Measurements from ENCODE around the gene PHLDB2. TPM values are rescaled to one million over a fixed set of nuclear protein-coding genes. Genes with fewer than 3 reads are reported as not detected.

PHLDB2 gene
- total and polyA plus RNA-seq, 3 experiments from 2014 or later: 1.9 to 8.1 (median 2.2) TPM

DNA sequence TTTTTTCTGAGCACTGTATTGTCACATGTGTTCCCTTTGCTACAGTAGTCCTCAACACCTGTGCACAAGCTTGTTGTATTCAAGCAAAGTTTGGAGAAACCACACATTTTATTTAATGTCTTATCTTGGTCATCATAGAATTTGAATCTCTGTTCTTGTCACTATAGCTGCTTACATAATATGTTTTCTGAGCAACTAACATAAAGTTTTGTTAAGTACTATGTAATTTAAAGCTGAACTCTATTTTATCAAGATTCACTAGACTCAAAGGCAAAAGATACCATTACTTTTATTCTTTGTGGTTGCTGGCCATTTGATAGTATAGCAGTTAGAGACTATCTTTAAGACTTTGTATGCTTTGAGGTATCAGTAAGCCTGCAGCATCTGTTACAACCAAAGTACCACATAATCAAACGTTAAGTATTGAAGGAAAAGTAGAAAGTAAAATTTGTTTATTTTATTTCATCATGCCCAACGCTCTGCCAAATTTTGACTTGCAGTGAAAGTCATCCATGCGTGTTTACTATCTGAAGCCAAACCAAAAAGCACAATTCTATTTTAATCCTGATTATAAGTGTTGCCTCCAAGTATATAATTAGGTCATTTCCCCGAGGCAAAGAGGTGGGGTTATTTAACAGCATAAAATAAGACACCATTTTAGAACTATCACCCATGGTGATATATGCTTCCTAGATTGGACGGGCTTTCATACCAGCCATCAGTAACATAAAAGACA lies 109.4 kb downstream of the PHLDB2 start:
- Histone ChIP-seq H3K4me3 (ENCODE audit: low read length) (no peak overlapping the region), H3K27ac (ENCODE audit: low read depth, low read length) (no peak overlapping the region), H3K27me3 (ENCODE audit: insufficient read depth, low read length, poor library complexity, severe bottlenecking) (no peaks in the 10 kb centered on the region), H3K4me1 (ENCODE audit: insufficient read depth, low read length) (peaks cover 3% of the 10 kb centered on the region), H3K36me3 (ENCODE audit: insufficient read depth, low read length) (no peaks in the 10 kb centered on the region), H3K9me3 (ENCODE audit: low read length) (no peaks in the 10 kb centered on the region)
- ChIA-PET CTCF (interaction anchor here (0.7 to 12.0 kb wide), 16 partner anchors 9 to 301 kb away, joined by 3 to 190 read pairs (median 6); partner anchors contain the start of gene ABHD10), POLR2A (interaction anchor here (1.2 kb wide), 1 partner anchor 11 kb away, joined by 5 read pairs; the partner anchor contains the start of gene ABHD10)
- no peak overlapping the region for H3K27ac Mint-ChIP-seq
- H3K4me3 Mint-ChIP-seq: no peak overlapping the region
- no peaks in the 10 kb centered on the region for H3K27me3 Mint-ChIP-seq
- H3K36me3 Mint-ChIP-seq: peaks cover 0 to 4% (median 3%) of the 10 kb centered on the region in 3 donors
- no peaks in the 10 kb centered on the region for H3K9me3 Mint-ChIP-seq
- H3K4me1 Mint-ChIP-seq: peaks cover 3 to 9% (median 4%) of the 10 kb centered on the region in 3 donors
- no peak for DNase-seq

DNA sequence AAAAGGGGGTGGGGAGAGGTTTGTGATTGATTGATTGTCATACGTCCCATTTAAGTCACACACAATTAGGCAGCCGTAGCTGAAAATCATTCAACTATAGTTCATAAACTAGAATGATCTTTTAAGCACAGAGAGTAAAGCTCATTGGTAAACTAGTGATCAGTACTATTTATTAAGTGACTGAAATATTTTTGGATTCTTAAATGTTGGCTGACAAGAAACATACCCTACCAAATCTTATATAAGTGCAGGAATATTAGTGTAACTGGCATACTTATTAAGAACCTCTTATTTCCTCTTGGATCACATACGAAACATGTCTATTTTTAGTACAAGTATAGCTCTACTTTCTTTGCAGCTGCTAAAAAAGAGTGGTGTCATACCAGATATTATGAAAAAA lies 111.3 kb downstream of the PHLDB2 start:
- Histone ChIP-seq H3K27ac (ENCODE audit: low read depth, low read length) (no peak overlapping the region), H3K4me1 (ENCODE audit: insufficient read depth, low read length) (peaks cover 3% of the 10 kb centered on the region), H3K9me3 (ENCODE audit: low read length) (no peaks in the 10 kb centered on the region), H3K4me3 (ENCODE audit: low read length) (no peak overlapping the region), H3K27me3 (ENCODE audit: insufficient read depth, low read length, poor library complexity, severe bottlenecking) (no peaks in the 10 kb centered on the region), H3K36me3 (ENCODE audit: insufficient read depth, low read length) (no peaks in the 10 kb centered on the region)
- POLR2A ChIA-PET: interaction anchor here (0.9 kb wide), 1 partner anchor 8 kb away, joined by 3 read pairs; the partner anchor contains the start of gene ABHD10
- DNase-seq: no peak
- H3K4me3 Mint-ChIP-seq: no peak overlapping the region
- CTCF ChIA-PET: interaction anchor here (1.5 to 12.0 kb wide), 5 partner anchors 7 to 301 kb away, joined by 3 to 190 read pairs (median 9); partner anchors contain the start of gene ABHD10
- peaks cover 3 to 9% (median 4%) of the 10 kb centered on the region in 3 donors for H3K4me1 Mint-ChIP-seq
- no peaks in the 10 kb centered on the region for H3K9me3 Mint-ChIP-seq
- peaks cover 0 to 7% (median 4%) of the 10 kb centered on the region in 3 donors for H3K36me3 Mint-ChIP-seq
- H3K27ac Mint-ChIP-seq: no peak overlapping the region
- no peaks in the 10 kb centered on the region for H3K27me3 Mint-ChIP-seq

DNA sequence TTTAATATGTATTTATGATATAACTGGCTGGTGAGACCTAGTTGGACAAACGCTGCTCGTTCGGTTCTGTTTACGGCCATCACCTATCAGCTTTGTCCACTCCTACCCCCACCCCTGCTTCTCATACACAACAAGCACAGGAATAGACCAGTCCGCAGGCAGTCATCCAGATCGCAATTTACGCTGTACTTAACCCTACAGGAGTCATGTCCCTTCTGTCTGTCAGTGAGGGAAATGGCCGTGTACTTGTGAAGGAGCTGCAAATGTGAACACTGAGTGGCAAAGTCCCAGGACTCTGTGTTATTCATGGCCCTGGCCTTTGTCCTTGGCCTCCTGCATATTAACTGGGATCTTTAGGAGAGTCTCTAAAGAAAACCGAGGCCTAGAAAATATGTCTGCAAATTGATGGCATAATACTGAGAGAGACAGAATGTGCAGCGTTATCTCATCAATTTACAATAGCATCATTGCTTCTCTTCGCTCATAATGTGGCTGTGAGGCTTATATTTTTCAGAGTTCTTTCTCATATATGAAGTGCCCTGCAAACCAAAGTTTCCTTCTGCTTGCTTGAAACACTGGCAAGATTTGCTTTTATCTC lies 112.6 kb downstream of the PHLDB2 start:
- Histone ChIP-seq H3K4me3 (ENCODE audit: low read length) (no peak overlapping the region), H3K4me1 (ENCODE audit: insufficient read depth, low read length) (peaks cover 3% of the 10 kb centered on the region), H3K27ac (ENCODE audit: low read depth, low read length) (no peak overlapping the region), H3K9me3 (ENCODE audit: low read length) (no peaks in the 10 kb centered on the region), H3K27me3 (ENCODE audit: insufficient read depth, low read length, poor library complexity, severe bottlenecking) (no peaks in the 10 kb centered on the region), H3K36me3 (ENCODE audit: insufficient read depth, low read length) (no peaks in the 10 kb centered on the region)
- Mint-ChIP-seq H3K36me3 (peaks cover 0 to 7% (median 4%) of the 10 kb centered on the region in 3 donors), H3K4me3 (no peak overlapping the region), H3K9me3 (no peaks in the 10 kb centered on the region), H3K4me1 (peaks cover 3 to 9% (median 4%) of the 10 kb centered on the region in 3 donors), H3K27ac (no peak overlapping the region), H3K27me3 (no peaks in the 10 kb centered on the region)
- DNase-seq: no peak
- POLR2A ChIA-PET: no interaction called here
- CTCF ChIA-PET: interaction anchor here (2.4 to 12.0 kb wide), 2 partner anchors 42 to 255 kb away, joined by 6 to 190 read pairs; no protein-coding TSS in a partner anchor

DNA sequence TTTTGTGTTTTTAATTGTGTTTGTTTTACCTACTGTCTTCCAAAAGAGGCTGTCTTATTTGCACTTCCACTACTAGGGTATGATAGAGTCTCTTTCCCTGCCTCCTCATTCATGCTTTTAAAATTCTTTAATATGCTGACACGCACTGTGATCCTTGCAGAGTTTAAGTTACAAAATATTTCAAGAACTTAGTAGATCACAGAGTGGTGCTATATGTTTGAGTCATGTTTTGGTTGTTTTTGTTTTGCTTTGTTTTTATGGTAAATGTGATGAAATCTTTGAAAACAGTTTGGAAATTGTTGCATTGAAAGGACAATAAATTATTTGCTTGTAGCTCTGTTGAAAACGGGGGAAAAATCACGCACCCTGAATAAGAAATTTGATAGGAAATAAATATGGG lies 113.8 kb downstream of the PHLDB2 start:
- H3K4me1 Mint-ChIP-seq: no peaks in the 10 kb centered on the region
- no peaks in the 10 kb centered on the region for H3K9me3 Mint-ChIP-seq
- Histone ChIP-seq H3K9me3 (ENCODE audit: low read length) (no peaks in the 10 kb centered on the region), H3K36me3 (ENCODE audit: insufficient read depth, low read length) (no peaks in the 10 kb centered on the region), H3K27ac (ENCODE audit: low read depth, low read length) (no peak overlapping the region), H3K4me3 (ENCODE audit: low read length) (no peak overlapping the region), H3K27me3 (ENCODE audit: insufficient read depth, low read length, poor library complexity, severe bottlenecking) (no peaks in the 10 kb centered on the region), H3K4me1 (ENCODE audit: insufficient read depth, low read length) (no peaks in the 10 kb centered on the region)
- no peak for DNase-seq
- CTCF ChIA-PET: interaction anchor here (0.9 to 12.0 kb wide), 2 partner anchors 30 to 256 kb away, joined by 3 to 190 read pairs; no protein-coding TSS in a partner anchor
- H3K27ac Mint-ChIP-seq: no peak overlapping the region
- no peaks in the 10 kb centered on the region for H3K27me3 Mint-ChIP-seq
- POLR2A ChIA-PET: no interaction called here
- H3K4me3 Mint-ChIP-seq: no peak overlapping the region
- H3K36me3 Mint-ChIP-seq: peaks cover 0 to 7% (median 2%) of the 10 kb centered on the region in 3 donors

DNA sequence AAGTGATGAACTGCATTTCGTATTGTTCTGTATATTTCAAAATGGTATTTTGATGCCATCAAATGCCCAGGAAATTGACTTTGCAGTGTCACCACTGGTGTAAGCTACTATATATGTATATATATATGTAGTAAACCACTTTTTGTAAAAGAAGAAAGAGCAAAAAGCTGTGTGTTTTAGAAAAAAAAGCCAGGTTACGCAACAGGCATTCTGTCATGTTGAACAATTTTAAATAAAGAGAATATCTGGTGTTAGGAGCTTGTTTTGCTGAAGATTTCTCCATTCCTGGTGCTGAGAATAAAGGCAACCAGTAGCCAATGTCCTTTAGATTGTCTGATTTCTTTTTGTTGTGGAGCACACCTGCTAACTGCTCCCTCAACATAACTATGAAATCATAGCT lies 116.1 kb downstream of the PHLDB2 start:
- no peak overlapping the region for H3K27ac ChIP-seq (ENCODE audit: low read depth, low read length)
- Mint-ChIP-seq H3K4me1 (peaks cover 13 to 15% (median 13%) of the 10 kb centered on the region in 3 donors), H3K27me3 (peaks cover 0 to 2% of the 10 kb centered on the region in 2 donors), H3K9me3 (no peaks in the 10 kb centered on the region), H3K27ac (peak overlapping the region in 1 of 8 donors; percentile 54), H3K4me3 (no peak overlapping the region), H3K36me3 (peaks cover 0 to 11% (median 2%) of the 10 kb centered on the region in 3 donors)
- CTCF ChIA-PET: interaction anchor here (1.0 to 2.4 kb wide), 3 partner anchors 115 to 259 kb away, joined by 3 to 14 read pairs (median 4); no protein-coding TSS in a partner anchor
- POLR2A ChIA-PET: no interaction called here
- H3K27me3 ChIP-seq (ENCODE audit: insufficient read depth, low read length, poor library complexity, severe bottlenecking): no peaks in the 10 kb centered on the region
- peaks cover 9% of the 10 kb centered on the region for H3K4me1 ChIP-seq (ENCODE audit: insufficient read depth, low read length)
- no peak for DNase-seq
- no peaks in the 10 kb centered on the region for H3K9me3 ChIP-seq (ENCODE audit: low read length)
- no peaks in the 10 kb centered on the region for H3K36me3 ChIP-seq (ENCODE audit: insufficient read depth, low read length)
- no peak overlapping the region for H3K4me3 ChIP-seq (ENCODE audit: low read length)

DNA sequence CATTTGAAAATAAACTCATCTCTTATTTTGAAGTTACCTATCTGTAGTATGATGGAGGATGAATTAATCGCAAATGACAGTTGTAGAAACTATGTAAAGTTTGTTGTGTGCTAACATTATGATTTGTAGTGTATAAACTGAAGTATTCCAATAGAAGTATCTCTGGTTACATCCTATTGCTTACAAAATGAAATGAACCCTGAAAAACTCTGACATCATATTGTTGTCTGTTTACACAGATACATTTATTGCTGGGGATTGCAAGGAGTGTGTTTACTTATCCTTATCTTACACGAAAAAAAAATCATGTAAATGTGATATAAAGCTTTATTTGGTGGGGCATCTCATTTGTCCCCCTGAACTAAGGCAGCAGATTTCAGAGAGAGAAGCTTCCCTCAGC lies 117.2 kb downstream of the PHLDB2 start:
- Histone ChIP-seq H3K27ac (ENCODE audit: low read depth, low read length) (no peak overlapping the region), H3K4me3 (ENCODE audit: low read length) (no peak overlapping the region), H3K36me3 (ENCODE audit: insufficient read depth, low read length) (no peaks in the 10 kb centered on the region), H3K27me3 (ENCODE audit: insufficient read depth, low read length, poor library complexity, severe bottlenecking) (no peaks in the 10 kb centered on the region), H3K4me1 (ENCODE audit: insufficient read depth, low read length) (peaks cover 20% of the 10 kb centered on the region), H3K9me3 (ENCODE audit: low read length) (no peaks in the 10 kb centered on the region)
- Mint-ChIP-seq H3K36me3 (peaks cover 0 to 11% (median 2%) of the 10 kb centered on the region in 3 donors), H3K27me3 (peaks cover 0 to 2% of the 10 kb centered on the region in 2 donors), H3K9me3 (no peaks in the 10 kb centered on the region), H3K4me3 (peak overlapping the region in 1 of 7 donors; percentile 43), H3K27ac (no peak overlapping the region), H3K4me1 (peaks cover 25 to 26% (median 25%) of the 10 kb centered on the region in 3 donors)
- POLR2A ChIA-PET: no interaction called here
- CTCF ChIA-PET: interaction anchor here (3.9 kb wide), 1 partner anchor 8 kb away, joined by 28 read pairs; no protein-coding TSS in a partner anchor
- DNase-seq: no peak

DNA sequence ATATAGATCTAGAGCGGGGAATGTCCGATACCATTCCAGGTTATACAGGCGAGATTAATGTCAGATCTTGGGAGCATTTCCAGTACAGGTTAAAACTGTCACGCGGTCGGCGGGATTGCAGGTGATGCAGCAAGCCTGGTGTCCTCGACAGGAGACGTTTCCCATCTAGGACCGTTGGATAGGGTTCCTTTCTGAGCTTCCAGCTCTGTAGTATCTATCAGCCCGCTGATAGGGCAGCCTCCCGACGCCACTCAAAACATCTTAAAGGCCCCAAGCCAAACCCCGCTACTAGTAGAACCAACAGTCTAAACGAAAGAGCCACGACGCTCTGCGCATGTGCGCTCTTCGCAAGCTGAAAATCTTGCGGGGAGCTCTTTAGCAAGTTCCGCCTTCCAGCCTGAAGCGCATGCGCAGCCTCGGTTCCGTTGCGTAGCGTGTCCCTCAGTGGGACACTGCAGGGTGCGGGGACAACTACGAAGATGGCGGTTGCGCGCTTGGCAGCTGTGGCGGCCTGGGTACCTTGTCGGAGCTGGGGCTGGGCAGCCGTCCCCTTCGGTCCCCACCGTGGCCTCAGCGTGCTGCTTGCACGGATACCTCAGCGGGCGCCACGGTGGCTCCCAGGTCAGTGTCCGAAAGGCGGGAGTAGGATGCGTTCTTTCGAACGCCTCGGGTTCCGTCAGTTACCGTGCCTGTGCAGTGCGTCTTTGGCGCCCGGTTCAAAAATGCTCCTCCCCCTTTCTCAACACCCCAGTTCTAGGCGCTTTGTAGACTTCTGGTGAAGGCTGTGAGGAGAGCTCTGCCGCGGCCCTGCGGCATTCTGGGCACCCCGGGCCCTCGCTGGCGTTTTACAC lies 119.7 kb downstream of the PHLDB2 start, which contains the start of gene ABHD10:
TSS of gene ABHD10 (plus strand) at position 444 of the 851 bp plus-strand sequence. CDS start at position 480, 36 bp downstream.
- POLR2A ChIA-PET: interaction anchor here (0.5 to 2.1 kb wide), 11 partner anchors 9 to 651 kb away, joined by 3 to 13 read pairs (median 5); partner anchors contain the start of genes ATG3, PHLDB2 and SLC35A5
- Histone ChIP-seq H3K27me3 (ENCODE audit: insufficient read depth, low read length, poor library complexity, severe bottlenecking) (no peaks in the 10 kb centered on the region), H3K27ac (ENCODE audit: low read depth, low read length) (peak within 1 kb of the TSS; percentile 87), H3K36me3 (ENCODE audit: insufficient read depth, low read length) (no peaks in the 10 kb centered on the region), H3K9me3 (ENCODE audit: low read length) (no peaks in the 10 kb centered on the region), H3K4me3 (ENCODE audit: low read length) (peak within 1 kb of the TSS; percentile 97), H3K4me1 (ENCODE audit: insufficient read depth, low read length) (peaks cover 32% of the 10 kb centered on the region)
- H3K4me1 Mint-ChIP-seq: peaks cover 41 to 51% (median 46%) of the 10 kb centered on the region in 3 donors
- H3K36me3 Mint-ChIP-seq: peaks cover 0 to 21% (median 5%) of the 10 kb centered on the region in 3 donors
- peak within 1 kb of the TSS; percentile 90 to 98 (median 93) for H3K4me3 Mint-ChIP-seq
- CTCF ChIA-PET: interaction anchor here (0.7 to 3.9 kb wide), 14 partner anchors 10 to 552 kb away, joined by 3 to 28 read pairs (median 5); partner anchors contain the start of gene PHLDB2
- H3K27ac Mint-ChIP-seq: peak within 1 kb of the TSS; percentile 88 to 96 (median 92)
- H3K27me3 Mint-ChIP-seq: peaks cover 0 to 2% of the 10 kb centered on the region in 2 donors
- no peaks in the 10 kb centered on the region for H3K9me3 Mint-ChIP-seq
- DNase-seq: peak; percentile 92 to 99 (median 95)

All from CD8-positive, alpha-beta memory T cell (primary cell).